GM12874 (cell line): Measurements from ENCODE around the gene MED12L.
A peak's percentile ranks its signal among the peaks of the same experiment; 100 is the strongest.

ENCODE experiments used
- CTCF ChIP-seq: IDR thresholded peaks from 2 replicates; pipeline ENCODE4 v1.5.1; 2011; ENCODE audit warnings: low read depth, mild to moderate bottlenecking, control low read depth, low read length, moderate library complexity; ENCODE audit not compliant: insufficient read depth

The MED12L gene

DNA sequence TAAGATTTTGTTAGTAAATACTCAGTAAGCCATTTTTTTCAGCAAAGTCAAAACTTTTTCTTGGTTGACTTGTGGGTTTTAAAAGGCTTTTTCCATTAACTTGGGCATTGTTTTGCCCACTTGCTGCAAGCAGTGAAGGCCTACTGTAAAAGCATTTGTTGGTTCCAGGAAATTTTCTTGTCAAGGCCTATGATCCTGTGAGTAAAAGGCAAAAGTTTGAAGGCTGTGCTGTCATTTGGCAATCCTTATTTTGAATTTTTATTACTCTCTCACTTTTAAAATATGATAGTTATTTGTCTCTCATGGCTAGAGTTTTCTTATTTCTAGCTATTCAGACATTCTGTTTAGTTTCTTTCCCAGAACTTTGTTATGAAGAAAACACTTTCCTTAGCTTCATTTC lies 286.1 kb downstream of the MED12L start:
- TF ChIP-seq CTCF: no peak

- TF ChIP-seq CTCF: no peak
These were observed 286.8 kb downstream of the MED12L start for GRCh38 chr3:151372063-151372820.

- TF ChIP-seq CTCF: no peak
These were observed 292.4 kb downstream of the MED12L start for GRCh38 chr3:151377768-151378385.

DNA sequence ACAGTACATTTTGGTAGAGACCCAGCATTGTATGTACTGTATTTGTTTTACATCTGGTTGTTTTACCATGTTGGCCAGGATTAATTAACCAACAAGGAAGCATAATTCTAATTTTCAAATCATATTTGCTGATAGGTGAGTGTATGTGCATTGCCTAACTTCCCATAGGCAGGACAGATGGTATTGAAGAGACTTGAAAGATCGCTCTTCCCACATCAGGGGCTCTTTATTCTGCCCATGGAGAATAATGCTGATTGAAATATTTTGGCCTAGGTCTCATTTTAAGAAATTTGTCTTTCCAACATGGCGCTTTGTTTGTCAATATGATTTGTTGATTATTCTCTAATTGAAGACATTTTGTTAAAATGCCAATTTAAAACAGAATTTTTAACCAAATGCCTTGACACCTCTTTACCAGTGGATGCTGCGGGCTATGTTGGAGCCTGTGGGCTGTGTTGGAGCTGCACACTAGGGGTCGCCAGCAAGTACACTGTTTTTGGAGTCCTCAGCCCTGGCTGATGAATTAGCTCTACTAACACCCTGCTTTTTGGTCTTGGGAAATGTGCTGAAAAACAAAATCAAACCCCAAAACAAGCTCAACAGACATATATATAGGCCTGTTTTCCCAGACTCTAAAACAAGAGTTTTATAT lies 293.7 kb downstream of the MED12L start:
- peak; percentile 80 for TF ChIP-seq CTCF

GRCh38 chr3:151382671-151383070 lies 297.2 kb downstream of the MED12L start:
- no peak for TF ChIP-seq CTCF

- TF ChIP-seq CTCF: no peak
These were observed 297.6 kb downstream of the MED12L start for GRCh38 chr3:151383111-151383510.

GRCh38 chr3:151383956-151384355 lies 298.5 kb downstream of the MED12L start:
- TF ChIP-seq CTCF: no peak
